Activated T-helper 1 cell treated with anti-CD3 and anti-CD28 coated beads, Interleukin-2, amount 50 U/mL, for 16 hours (primary cell): ENCODE results near the gene DUSP16.
"Not testable (repeated sequence)": the region's sequence is repeated elsewhere in the genome, so short reads cannot be mapped to it uniquely, and the experiment has no call there.

ENCODE experiments used
- DNase-seq, 2 donors: peaks; one replicate each; pipeline ENCODE4 v3.0.0-alpha.2; 2020; ENCODE audit warnings: low read depth in 1 of 2, low spot score in 1 of 2

Gene DUSP16

GRCh38 chr12:12583510-12584178 is 21.0 kb upstream of the DUSP16 start:
- no peak for DNase-seq

GRCh38 chr12:12582895-12583303 is 20.2 kb upstream of the DUSP16 start:
- DNase-seq: peak in 1 of 2 donors; percentile 18

- no peak for DNase-seq
Observed at GRCh38 chr12:12582193-12582881, 19.7 kb upstream of the DUSP16 start.

DNA sequence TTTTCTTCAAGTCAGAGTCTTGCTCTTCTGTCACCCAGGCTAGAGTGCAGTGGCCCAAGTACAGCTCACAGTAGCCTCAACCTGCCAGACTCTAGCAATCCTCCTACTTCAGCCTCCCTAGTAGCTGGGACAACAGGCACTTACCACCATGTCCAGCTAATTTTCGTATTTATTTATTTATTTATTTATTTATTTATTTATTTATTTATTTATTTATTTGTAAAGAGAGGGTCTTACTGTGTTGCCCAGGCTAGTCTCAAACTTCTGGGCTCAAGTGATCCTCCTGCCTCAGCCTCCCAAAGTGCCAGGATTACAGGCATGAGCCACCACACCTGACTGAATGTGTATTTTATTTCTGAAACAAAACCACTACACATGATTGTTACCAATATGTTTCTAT is 18.1 kb upstream of the DUSP16 start:
- DNase-seq: not testable (repeated sequence)

- DNase-seq: no peak
Observed at GRCh38 chr12:12577786-12578185, 15.1 kb upstream of the DUSP16 start.

- no peak for DNase-seq
Observed at GRCh38 chr12:12572659-12573058, 10.0 kb upstream of the DUSP16 start.

GRCh38 chr12:12565971-12566370 is 3.3 kb upstream of the DUSP16 start:
- DNase-seq: not testable (repeated sequence)

DNA sequence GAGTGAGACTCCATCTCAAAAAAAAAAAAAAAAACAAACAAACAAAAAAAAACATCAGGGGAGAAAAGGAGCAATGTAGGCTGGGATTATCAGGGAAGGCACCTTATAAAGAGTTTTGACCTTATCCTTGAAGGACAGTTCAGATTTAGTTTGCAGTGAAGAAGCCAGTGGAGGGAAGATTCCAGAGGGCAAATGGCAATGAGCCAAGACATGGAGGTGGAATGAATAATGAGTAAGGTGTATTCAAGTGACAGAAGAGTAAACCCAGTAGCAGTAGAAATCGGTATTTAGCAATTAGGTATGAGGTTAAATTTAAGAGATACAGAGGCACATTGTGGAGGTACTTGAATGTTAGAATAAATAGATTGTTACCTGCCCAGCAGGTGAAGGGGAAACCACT is 2.2 kb upstream of the DUSP16 start:
- no peak for DNase-seq

- DNase-seq: no peak
Observed at GRCh38 chr12:12563290-12563928, 746 bp upstream of the DUSP16 start.

- DNase-seq: peak in 1 of 2 donors; percentile 29
Observed at GRCh38 chr12:12562016-12562483, 613 bp downstream of the DUSP16 start.

DNA sequence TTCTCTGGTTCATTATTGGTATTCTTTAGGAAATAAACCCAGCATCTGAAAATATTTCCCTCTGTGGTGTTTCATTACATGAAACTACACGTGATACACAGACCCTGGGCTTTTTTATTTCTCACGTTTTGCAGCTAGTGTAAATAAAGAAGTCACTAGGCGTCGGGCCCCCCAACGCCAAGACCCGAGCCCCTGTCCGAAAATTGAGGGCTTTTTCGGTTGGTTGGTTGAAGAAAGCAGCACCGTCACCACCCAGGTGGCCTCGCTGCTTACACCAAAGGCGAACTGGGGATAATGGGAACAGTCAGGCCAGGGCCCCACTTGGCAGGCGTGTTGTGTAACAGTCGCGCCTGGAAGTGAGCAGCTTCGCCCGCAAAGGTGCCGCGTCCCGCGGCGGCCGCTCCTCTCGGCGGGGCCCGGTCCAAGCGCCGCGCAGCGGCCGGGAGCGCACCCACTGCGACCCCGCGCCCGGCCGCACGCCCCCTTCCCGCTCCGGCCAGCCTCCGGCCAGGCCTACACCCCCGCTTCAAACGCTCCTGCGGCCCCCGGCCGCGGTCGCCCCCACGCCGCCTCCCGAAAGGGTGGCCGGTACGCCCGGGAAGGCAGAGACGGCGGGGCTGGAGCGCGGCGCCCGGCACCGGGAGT is 1.2 kb downstream of the DUSP16 start:
- peak; percentile 18 to 34 for DNase-seq

DNA sequence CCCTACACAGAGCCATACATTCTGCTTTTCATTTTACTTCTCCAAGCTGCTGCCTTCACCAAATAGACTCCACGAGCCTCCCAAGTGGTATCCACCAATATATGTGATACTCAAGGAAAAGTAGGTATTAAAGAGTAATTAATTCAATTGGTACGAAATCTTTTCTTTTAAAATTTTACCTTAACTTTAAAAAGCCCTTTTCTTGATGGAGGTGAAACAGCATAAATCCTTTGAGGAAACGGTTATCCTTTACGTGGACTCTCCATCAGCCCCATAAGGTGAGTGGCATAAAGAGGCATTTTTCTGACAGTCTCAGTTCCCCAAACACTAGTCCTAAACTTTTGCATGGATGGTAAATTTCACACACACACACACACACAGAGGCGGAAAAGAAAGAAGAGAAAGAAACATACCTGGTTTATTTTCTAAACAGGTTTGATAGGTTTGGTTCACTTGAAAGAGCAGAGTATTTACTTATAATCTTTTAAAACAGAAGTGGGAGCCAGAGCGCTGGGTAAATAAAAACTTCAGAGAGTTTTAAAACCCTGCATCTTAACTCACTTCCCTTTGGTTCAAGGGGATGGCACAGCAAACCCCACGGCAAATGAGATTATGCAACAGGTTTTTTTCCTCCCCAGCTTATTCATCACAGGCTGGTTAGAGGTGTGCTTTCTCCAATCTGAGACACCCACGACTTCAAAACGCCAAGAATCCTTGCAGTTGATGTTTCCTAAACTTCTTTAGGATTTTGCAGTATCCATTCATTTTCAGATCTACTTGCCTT is 1.9 kb downstream of the DUSP16 start:
- peak in 1 of 2 donors; percentile 38 for DNase-seq

DNA sequence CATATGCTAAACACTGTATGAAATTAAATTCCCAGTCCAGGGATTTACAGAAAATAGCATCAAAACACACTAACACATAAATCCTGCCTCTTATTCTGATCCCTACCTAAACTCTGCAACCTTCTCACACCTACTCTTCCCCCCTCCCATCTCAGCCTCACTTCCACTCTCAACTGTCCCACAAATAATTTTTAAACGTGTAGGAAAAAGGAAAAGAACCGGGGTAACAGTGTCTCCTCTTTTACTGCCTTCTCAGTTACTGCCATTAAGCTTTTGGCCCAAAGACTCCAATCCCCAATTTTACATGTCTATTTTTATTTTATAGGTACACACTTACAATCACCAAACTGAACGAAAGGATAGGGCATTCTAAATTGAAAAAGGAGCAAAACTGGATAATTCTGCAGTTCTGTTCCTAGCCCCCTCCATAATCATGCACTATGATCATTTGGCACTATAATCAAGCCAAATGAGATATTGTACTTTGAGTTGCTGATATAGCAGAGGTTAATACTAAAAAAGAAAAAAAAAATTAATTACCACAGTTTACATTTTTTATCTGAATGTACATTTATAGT is 2.9 kb downstream of the DUSP16 start:
- no peak for DNase-seq

DNA sequence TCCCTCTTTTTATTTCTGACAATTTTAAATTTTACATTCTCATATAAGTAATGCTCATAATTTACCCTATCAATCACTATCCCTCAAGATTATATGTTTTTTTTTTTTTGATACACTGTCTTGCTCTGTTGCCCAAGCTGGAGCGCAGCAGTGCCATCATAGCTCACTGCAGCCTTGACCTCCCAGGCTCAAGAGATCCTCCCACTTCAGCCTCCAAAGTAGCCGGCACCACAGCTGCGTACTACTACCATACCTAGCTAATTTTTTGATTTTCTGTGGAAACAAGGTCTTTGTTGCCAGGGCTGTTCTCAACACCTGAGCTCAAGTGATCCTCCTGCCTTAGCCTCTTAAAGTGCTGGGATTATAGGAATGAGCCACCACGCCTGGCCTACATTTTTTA is 4.4 kb downstream of the DUSP16 start:
- no peak for DNase-seq

DNA sequence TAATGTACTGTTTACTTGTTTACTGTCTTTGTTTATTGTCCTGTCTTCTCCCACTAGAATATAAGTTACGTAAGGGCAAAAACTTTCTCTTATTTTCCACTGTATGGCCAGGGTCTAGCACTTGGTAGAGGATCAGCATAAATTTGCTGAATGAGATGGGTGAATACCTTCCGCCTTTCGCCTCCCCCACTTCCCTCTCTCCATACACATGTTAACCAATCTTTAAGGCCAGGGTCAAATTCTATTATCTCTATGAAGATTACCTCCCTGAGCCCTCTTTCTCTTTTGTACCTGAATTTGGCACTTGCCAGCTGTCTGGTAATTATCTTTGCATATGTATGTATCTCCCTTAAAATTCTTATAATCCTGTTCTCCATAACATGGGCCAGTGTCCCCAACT is 4.9 kb downstream of the DUSP16 start:
- no peak for DNase-seq

GRCh38 chr12:12555656-12556055 is 7.0 kb downstream of the DUSP16 start:
- no peak for DNase-seq

- DNase-seq: no peak
Observed at GRCh38 chr12:12553208-12553785, 9.4 kb downstream of the DUSP16 start.

DNA sequence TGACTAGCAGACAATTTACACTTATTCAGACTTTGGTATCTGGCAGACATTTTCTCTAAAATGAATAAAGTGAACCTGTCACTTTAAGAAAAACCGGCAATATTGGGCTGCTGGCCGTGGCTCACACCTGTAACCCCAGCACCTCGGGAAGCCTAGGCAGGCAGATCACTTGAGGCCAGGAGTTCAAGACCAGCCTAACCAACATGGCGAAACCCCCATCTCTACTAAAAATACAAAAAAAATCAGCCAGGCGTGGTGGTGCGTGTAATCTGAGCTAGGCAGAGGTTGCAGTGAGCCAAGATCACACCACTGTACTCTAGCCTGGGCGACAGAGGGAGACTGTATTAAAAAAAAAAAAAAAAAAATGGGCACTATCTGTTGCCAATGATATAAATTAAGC is 11.5 kb downstream of the DUSP16 start:
- DNase-seq: no peak

DNA sequence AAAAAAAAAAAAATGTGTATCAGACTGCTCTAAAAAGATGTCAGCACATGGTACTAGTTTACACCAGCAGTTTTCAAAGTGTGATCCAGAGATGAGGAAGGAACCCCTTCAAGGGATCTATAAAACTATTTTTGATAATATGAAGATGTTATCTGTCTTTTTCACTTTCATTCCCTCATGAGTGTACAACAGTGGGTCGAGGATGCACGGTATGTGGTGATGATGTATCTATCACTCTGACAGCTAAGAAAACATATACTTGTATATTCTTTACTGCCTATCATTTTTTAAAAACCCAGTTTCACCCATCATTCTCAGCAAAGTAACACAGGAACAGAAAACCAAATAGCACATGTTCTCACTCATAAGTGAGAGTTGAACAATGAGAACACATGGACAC is 12.4 kb downstream of the DUSP16 start:
- DNase-seq: no peak

DNA sequence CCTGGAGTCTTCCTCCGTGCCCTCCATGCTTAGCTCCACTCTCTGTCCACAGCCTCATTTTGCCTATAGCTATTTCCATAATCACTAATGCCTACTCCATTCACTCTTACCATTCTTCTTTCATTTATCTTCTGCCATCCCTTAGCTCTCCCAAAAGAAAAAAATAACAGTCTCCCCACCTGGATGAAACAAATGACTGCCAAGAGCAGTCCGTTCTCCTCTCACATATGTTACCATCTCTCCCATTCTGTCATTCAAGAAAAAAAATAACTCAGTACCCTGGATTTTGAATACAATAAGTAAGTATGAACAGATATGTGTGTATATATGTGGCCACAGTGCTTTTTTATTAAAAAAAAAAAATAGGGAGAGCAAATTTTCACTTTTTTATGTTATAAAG is 13.2 kb downstream of the DUSP16 start:
- no peak for DNase-seq
